Panc1 (cell line): ENCODE data around the gene TXN2.

Experiments used
- CTCF ChIP-seq: fragments of 450-650 bp; IDR thresholded peaks from 2 replicates; pipeline ENCODE4 v1.5.1; 2017; ENCODE audit warnings: mild to moderate bottlenecking
- REST ChIP-seq, 2 experiments: IDR thresholded peaks; 2 replicates each; pipeline ENCODE4 v1.6.1; 2011 to 2012; ENCODE audit warnings: low read depth in 2 of 2, control low read depth in 1 of 2, low read length in 1 of 2, mild to moderate bottlenecking in 1 of 2, moderate library complexity in 1 of 2; ENCODE audit not compliant: insufficient read depth in 1 of 2
- TCF7L2 ChIP-seq: IDR thresholded peaks from 2 replicates; pipeline ENCODE4 v1.6.1; 2011; ENCODE audit warnings: mild to moderate bottlenecking, low read depth, low read length, inconsistent platforms

GRCh38 chr22:36510384-36510783 is 28.9 kb upstream of the TXN2 start:
- TF ChIP-seq REST (IDR thresholded peaks at IDR 0.05; ENCODE audit: insufficient read depth in 1 of 2, low read depth in 2 of 2, low read length in 1 of 2) = no peak
- no peak for TF ChIP-seq CTCF
- TF ChIP-seq TCF7L2 = no peak
